D721Med (cell line): ENCODE measurements around the gene FAM227B.

Experiments used
- DNase-seq: peaks from one replicate; pipeline ENCODE4 v3.0.0; 2011; ENCODE audit warnings: low spot score; ENCODE audit not compliant: insufficient read length
- FAIRE-seq: peaks from 2 replicates; lab custom pipeline; 2011; peaks lifted over from hg19 to GRCh38; lab: Jason Lieb, UNC
- CTCF ChIP-seq: IDR thresholded peaks from 2 replicates; pipeline ENCODE4 v1.5.1; 2012; ENCODE audit warnings: mild to moderate bottlenecking, control low read depth; ENCODE audit not compliant: insufficient read depth; ENCODE audit errors: missing control alignments

Gene FAM227B

GRCh38 chr15:49278751-49279150 lies 341.9 kb downstream of the FAM227B start:
- DNase-seq (no peak), FAIRE-seq (no peak)
- no peak for TF ChIP-seq CTCF
